Measurements from ENCODE around the gene MAS1L.
A peak's percentile ranks its signal among the peaks of the same experiment; 100 is the strongest.

MAS1L gene

DNA sequence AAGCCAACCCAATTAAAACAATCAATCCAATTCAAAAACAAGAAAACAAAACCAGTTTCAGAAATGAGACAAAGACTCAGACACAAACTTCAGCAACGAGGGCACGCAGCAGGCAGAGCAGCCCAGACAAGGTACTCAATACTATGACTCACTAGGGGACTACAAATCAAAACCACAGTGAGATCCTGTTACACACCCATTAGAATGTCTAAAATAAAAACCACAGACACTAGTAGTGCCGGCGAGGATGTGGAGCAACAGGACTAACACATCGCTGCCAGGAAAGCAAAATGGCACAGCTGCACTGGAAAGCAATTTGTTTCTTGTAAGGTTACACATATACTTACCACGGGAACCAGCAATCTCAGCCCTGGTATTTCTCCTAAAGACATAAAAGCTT lies 28.4 kb upstream of the MAS1L start (continued):
- TF ChIP-seq ZNF280D (tag by site-specific recombination; IDR thresholded peaks at IDR 0.05) (0 out of 2 replicates have a peak, but pooled peaks have one; percentile 27), ZNF473 (tag by site-specific recombination; IDR thresholded peaks at IDR 0.05) (no peak), ZNF600 (tag by site-specific recombination; IDR thresholded peaks at IDR 0.05) (peak; percentile 66; the same call in 1 of the 2 replicates), GFI1B (tag by site-specific recombination; IDR thresholded peaks at IDR 0.05) (peak; percentile 93), ZFP69B (tag by site-specific recombination; IDR thresholded peaks at IDR 0.05) (peak; percentile 25; the same call in 1 of the 2 replicates), MZF1 (tag by site-specific recombination; IDR thresholded peaks at IDR 0.05; ENCODE audit: borderline replicate concordance) (peak; percentile 84), ZNF610 (tag by site-specific recombination; IDR thresholded peaks at IDR 0.05; ENCODE audit: borderline replicate concordance) (0 out of 2 replicates have a peak, but pooled peaks have one; percentile 23), SCRT2 (tag by site-specific recombination; IDR thresholded peaks at IDR 0.05) (peak; percentile 97), ZNF366 (tag by site-specific recombination; conservative IDR thresholded peaks at IDR 0.05) (peak; percentile 39; the same call in 1 of the 2 replicates)
- TF ChIP-seq, protein P1, sequence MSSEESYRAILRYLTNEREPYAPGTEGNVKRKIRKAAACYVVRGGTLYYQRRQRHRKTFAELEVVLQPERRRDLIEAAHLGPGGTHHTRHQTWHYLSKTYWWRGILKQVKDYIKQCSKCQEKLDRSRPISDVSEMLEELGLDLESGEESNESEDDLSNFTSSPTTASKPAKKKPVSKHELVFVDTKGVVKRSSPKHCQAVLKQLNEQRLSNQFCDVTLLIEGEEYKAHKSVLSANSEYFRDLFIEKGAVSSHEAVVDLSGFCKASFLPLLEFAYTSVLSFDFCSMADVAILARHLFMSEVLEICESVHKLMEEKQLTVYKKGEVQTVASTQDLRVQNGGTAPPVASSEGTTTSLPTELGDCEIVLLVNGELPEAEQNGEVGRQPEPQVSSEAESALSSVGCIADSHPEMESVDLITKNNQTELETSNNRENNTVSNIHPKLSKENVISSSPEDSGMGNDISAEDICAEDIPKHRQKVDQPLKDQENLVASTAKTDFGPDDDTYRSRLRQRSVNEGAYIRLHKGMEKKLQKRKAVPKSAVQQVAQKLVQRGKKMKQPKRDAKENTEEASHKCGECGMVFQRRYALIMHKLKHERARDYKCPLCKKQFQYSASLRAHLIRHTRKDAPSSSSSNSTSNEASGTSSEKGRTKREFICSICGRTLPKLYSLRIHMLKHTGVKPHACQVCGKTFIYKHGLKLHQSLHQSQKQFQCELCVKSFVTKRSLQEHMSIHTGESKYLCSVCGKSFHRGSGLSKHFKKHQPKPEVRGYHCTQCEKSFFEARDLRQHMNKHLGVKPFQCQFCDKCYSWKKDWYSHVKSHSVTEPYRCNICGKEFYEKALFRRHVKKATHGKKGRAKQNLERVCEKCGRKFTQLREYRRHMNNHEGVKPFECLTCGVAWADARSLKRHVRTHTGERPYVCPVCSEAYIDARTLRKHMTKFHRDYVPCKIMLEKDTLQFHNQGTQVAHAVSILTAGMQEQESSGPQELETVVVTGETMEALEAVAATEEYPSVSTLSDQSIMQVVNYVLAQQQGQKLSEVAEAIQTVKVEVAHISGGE (tag by site-specific recombination; conservative IDR thresholded peaks at IDR 0.05; ENCODE audit: low read depth), result no peak
- TF ChIP-seq, protein P2, sequence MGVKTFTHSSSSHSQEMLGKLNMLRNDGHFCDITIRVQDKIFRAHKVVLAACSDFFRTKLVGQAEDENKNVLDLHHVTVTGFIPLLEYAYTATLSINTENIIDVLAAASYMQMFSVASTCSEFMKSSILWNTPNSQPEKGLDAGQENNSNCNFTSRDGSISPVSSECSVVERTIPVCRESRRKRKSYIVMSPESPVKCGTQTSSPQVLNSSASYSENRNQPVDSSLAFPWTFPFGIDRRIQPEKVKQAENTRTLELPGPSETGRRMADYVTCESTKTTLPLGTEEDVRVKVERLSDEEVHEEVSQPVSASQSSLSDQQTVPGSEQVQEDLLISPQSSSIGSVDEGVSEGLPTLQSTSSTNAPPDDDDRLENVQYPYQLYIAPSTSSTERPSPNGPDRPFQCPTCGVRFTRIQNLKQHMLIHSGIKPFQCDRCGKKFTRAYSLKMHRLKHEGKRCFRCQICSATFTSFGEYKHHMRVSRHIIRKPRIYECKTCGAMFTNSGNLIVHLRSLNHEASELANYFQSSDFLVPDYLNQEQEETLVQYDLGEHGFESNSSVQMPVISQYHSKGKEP (tag by site-specific recombination; IDR thresholded peaks at IDR 0.05), result peak; percentile 31; the same call in 1 of the 2 replicates
- TF ChIP-seq, protein P3, sequence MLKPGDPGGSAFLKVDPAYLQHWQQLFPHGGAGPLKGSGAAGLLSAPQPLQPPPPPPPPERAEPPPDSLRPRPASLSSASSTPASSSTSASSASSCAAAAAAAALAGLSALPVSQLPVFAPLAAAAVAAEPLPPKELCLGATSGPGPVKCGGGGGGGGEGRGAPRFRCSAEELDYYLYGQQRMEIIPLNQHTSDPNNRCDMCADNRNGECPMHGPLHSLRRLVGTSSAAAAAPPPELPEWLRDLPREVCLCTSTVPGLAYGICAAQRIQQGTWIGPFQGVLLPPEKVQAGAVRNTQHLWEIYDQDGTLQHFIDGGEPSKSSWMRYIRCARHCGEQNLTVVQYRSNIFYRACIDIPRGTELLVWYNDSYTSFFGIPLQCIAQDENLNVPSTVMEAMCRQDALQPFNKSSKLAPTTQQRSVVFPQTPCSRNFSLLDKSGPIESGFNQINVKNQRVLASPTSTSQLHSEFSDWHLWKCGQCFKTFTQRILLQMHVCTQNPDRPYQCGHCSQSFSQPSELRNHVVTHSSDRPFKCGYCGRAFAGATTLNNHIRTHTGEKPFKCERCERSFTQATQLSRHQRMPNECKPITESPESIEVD (tag by site-specific recombination; IDR thresholded peaks at IDR 0.05), result no peak; the same call in 1 of the 2 replicates

- H3K4me1 ChIP-seq (ENCODE audit: control insufficient read depth, insufficient read depth, low read length), result peaks cover 8% of the 10 kb centered on the region
- H3K9me3 ChIP-seq (ENCODE audit: control insufficient read depth, insufficient read depth, low read depth, low read length), result no peaks in the 10 kb centered on the region
- ChIA-PET CTCF (interaction anchor here (0.5 to 1.6 kb wide), 12 partner anchors 10 to 673 kb away, joined by 3 to 9 read pairs (median 4); partner anchors contain the start of gene OR12D1), POLR2A (no interaction called here)
- no peak overlapping the region for H3K27ac ChIP-seq (ENCODE audit: extremely low read depth, low read depth, low read length)
- no peak overlapping the region for H3K4me3 ChIP-seq (ENCODE audit: low read depth, low read length)
- no peaks in the 10 kb centered on the region for H3K36me3 ChIP-seq (ENCODE audit: control insufficient read depth in 2 of 2, insufficient read depth in 1 of 2, low read length in 2 of 2)
- TF ChIP-seq ZNF747 (tag by site-specific recombination; IDR thresholded peaks at IDR 0.05) (no peak), ZNF677 (tag by site-specific recombination; IDR thresholded peaks at IDR 0.05) (no peak), GLIS1 (tag by site-specific recombination; IDR thresholded peaks at IDR 0.05) (no peak), ZNF37A (tag by site-specific recombination; IDR thresholded peaks at IDR 0.05) (no peak), ZNF596 (tag by site-specific recombination; IDR thresholded peaks at IDR 0.05) (no peak), ZNF394 (tag by site-specific recombination; IDR thresholded peaks at IDR 0.05; ENCODE audit: borderline replicate concordance) (no peak), ZNF629 (tag by site-specific recombination; IDR thresholded peaks at IDR 0.05) (no peak), ZNF837 (tag by site-specific recombination; IDR thresholded peaks at IDR 0.05) (no peak), BCL6B (tag by site-specific recombination; IDR thresholded peaks at IDR 0.05) (no peak), ZSCAN16 (tag by site-specific recombination; IDR thresholded peaks at IDR 0.05) (no peak), ZSCAN30 (tag by site-specific recombination; IDR thresholded peaks at IDR 0.05) (no peak)
- TF ChIP-seq, protein P4, sequence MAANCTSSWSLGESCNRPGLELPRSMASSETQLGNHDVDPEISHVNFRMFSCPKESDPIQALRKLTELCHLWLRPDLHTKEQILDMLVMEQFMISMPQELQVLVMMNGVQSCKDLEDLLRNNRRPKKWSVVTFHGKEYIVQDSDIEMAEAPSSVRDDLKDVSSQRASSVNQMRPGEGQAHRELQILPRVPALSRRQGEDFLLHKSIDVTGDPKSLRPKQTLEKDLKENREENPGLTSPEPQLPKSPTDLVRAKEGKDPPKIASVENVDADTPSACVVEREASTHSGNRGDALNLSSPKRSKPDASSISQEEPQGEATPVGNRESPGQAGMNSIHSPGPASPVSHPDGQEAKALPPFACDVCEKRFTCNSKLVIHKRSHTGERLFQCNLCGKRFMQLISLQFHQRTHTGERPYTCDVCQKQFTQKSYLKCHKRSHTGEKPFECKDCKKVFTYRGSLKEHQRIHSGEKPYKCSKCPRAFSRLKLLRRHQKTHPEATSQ (tag by site-specific recombination; IDR thresholded peaks at IDR 0.05), result no peak
Observed at GRCh38 chr6:29510746-29511300, 23.1 kb upstream of the MAS1L start.
